Measurements from ENCODE around the gene TBL3.
"Not testable (repeated sequence)": the region's sequence is repeated elsewhere in the genome, so short reads cannot be mapped to it uniquely, and the experiment has no call there.

DNA sequence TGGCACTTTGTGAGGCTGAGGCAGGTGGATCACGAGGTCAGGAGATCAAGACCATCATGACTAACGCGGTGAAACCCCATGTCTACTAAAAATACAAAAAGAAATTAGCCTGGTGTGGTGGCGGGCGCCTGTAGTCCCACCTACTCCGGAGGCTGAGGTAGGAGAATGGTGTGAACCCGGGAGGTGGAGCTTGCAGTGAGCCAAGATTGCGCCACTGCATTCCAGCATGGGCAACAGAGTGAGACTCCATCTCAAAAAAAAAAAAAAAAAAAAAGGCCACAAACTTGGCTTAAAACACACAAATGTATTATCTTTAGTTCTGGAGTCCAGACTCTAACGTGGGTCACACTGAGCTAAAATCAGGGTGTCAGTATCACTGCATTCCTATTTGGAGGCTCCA lies 39.9 kb downstream of the TBL3 start:
- TF ChIP-seq, protein P1, sequence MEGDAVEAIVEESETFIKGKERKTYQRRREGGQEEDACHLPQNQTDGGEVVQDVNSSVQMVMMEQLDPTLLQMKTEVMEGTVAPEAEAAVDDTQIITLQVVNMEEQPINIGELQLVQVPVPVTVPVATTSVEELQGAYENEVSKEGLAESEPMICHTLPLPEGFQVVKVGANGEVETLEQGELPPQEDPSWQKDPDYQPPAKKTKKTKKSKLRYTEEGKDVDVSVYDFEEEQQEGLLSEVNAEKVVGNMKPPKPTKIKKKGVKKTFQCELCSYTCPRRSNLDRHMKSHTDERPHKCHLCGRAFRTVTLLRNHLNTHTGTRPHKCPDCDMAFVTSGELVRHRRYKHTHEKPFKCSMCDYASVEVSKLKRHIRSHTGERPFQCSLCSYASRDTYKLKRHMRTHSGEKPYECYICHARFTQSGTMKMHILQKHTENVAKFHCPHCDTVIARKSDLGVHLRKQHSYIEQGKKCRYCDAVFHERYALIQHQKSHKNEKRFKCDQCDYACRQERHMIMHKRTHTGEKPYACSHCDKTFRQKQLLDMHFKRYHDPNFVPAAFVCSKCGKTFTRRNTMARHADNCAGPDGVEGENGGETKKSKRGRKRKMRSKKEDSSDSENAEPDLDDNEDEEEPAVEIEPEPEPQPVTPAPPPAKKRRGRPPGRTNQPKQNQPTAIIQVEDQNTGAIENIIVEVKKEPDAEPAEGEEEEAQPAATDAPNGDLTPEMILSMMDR (IDR thresholded peaks at IDR 0.05; ENCODE audit: insufficient read depth, low read depth, low read length) = not testable (repeated sequence)
- TF ChIP-seq EZH2 (IDR thresholded peaks at IDR 0.05; ENCODE audit: insufficient read depth, low read length) = not testable (repeated sequence)
